ENCODE results near the gene KLF1.

DNA sequence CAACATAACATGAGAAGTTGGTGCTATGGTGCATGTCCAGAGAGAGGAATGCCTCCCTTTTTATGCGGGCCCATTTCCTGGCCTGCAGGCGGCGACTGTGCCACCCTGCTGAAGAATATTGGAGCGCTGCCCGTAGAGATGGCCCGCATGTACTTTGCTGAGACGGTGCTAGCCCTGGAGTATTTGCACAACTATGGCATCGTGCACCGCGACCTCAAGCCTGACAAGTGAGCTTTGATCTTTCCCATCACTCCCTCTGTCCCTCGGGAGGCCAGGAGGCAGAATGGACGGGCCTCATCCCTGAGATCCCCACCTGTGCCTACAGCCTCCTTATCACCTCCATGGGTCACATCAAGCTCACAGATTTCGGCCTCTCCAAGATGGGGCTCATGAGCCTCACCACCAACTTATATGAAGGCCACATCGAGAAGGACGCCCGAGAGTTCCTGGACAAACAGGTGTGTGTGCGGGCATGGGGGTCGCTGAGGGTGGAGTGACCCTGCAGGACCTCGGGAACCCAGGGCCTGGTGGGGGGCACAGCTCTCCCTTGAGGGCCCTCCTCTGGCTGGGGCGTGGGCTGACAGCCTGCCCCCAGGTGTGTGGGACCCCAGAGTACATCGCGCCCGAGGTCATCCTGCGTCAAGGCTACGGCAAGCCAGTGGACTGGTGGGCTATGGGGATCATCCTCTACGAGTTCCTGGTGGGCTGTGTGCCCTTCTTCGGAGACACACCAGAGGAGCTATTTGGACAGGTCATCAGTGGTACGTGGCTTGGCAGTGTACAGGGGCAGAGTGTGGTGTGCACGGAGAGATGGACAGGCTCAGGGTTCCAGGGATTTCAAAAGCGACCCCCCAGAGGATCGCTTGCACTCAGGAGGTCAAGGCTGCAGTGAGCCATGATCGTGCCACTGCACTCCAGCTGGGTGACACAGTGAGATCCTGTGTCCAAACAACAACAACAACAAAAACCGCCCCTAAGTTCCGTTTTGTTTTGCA lies 22.0 kb downstream of the KLF1 start:
- TF ChIP-seq, protein P1, sequence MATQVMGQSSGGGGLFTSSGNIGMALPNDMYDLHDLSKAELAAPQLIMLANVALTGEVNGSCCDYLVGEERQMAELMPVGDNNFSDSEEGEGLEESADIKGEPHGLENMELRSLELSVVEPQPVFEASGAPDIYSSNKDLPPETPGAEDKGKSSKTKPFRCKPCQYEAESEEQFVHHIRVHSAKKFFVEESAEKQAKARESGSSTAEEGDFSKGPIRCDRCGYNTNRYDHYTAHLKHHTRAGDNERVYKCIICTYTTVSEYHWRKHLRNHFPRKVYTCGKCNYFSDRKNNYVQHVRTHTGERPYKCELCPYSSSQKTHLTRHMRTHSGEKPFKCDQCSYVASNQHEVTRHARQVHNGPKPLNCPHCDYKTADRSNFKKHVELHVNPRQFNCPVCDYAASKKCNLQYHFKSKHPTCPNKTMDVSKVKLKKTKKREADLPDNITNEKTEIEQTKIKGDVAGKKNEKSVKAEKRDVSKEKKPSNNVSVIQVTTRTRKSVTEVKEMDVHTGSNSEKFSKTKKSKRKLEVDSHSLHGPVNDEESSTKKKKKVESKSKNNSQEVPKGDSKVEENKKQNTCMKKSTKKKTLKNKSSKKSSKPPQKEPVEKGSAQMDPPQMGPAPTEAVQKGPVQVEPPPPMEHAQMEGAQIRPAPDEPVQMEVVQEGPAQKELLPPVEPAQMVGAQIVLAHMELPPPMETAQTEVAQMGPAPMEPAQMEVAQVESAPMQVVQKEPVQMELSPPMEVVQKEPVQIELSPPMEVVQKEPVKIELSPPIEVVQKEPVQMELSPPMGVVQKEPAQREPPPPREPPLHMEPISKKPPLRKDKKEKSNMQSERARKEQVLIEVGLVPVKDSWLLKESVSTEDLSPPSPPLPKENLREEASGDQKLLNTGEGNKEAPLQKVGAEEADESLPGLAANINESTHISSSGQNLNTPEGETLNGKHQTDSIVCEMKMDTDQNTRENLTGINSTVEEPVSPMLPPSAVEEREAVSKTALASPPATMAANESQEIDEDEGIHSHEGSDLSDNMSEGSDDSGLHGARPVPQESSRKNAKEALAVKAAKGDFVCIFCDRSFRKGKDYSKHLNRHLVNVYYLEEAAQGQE (tag by site-specific recombination; IDR thresholded peaks at IDR 0.05), result no peak
- TF ChIP-seq ZNF302 (tag by site-specific recombination; IDR thresholded peaks at IDR 0.05; ENCODE audit: low read depth), result no peak
- TF ChIP-seq, protein P2, sequence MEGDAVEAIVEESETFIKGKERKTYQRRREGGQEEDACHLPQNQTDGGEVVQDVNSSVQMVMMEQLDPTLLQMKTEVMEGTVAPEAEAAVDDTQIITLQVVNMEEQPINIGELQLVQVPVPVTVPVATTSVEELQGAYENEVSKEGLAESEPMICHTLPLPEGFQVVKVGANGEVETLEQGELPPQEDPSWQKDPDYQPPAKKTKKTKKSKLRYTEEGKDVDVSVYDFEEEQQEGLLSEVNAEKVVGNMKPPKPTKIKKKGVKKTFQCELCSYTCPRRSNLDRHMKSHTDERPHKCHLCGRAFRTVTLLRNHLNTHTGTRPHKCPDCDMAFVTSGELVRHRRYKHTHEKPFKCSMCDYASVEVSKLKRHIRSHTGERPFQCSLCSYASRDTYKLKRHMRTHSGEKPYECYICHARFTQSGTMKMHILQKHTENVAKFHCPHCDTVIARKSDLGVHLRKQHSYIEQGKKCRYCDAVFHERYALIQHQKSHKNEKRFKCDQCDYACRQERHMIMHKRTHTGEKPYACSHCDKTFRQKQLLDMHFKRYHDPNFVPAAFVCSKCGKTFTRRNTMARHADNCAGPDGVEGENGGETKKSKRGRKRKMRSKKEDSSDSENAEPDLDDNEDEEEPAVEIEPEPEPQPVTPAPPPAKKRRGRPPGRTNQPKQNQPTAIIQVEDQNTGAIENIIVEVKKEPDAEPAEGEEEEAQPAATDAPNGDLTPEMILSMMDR (tag by site-specific recombination; IDR thresholded peaks at IDR 0.05), result no peak
- TF ChIP-seq ATF2 (tag by site-specific recombination; IDR thresholded peaks at IDR 0.05; ENCODE audit: low read depth), result no peak
- TF ChIP-seq, protein P3, sequence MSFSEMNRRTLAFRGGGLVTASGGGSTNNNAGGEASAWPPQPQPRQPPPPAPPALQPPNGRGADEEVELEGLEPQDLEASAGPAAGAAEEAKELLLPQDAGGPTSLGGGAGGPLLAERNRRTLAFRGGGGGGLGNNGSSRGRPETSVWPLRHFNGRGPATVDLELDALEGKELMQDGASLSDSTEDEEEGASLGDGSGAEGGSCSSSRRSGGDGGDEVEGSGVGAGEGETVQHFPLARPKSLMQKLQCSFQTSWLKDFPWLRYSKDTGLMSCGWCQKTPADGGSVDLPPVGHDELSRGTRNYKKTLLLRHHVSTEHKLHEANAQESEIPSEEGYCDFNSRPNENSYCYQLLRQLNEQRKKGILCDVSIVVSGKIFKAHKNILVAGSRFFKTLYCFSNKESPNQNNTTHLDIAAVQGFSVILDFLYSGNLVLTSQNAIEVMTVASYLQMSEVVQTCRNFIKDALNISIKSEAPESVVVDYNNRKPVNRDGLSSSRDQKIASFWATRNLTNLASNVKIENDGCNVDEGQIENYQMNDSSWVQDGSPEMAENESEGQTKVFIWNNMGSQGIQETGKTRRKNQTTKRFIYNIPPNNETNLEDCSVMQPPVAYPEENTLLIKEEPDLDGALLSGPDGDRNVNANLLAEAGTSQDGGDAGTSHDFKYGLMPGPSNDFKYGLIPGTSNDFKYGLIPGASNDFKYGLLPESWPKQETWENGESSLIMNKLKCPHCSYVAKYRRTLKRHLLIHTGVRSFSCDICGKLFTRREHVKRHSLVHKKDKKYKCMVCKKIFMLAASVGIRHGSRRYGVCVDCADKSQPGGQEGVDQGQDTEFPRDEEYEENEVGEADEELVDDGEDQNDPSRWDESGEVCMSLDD (tag by site-specific recombination; IDR thresholded peaks at IDR 0.05), result no peak
- no peak for TF ChIP-seq ZNF404 (tag by site-specific recombination; IDR thresholded peaks at IDR 0.05)
- no peak for TF ChIP-seq KLF16 (tag by site-specific recombination; IDR thresholded peaks at IDR 0.05)
- TF ChIP-seq, protein P4, sequence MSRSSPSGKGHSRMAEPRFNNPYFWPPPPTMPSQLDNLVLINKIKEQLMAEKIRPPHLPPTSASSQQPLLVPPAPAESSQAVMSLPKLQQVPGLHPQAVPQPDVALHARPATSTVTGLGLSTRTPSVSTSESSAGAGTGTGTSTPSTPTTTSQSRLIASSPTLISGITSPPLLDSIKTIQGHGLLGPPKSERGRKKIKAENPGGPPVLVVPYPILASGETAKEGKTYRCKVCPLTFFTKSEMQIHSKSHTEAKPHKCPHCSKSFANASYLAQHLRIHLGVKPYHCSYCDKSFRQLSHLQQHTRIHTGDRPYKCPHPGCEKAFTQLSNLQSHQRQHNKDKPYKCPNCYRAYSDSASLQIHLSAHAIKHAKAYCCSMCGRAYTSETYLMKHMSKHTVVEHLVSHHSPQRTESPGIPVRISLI (tag by site-specific recombination; IDR thresholded peaks at IDR 0.05), result no peak

Measured in HEK293 (cell line).